Activated B cell treated with CpG ODN at 0.5 μM for 24 hours (primary cell): Measurements from ENCODE around the gene GRK6. TPM values are rescaled to one million over a fixed set of nuclear protein-coding genes. Genes with fewer than 3 reads are reported as not detected.
A peak's percentile ranks its signal among the peaks of the same experiment; 100 is the strongest.

Experiments
- ATAC-seq: fragments of 200-7000 bp; cut with Tn5 transposase; one replicate; pipeline ENCODE4 v1.10.0; 2021; ENCODE audit warnings: low read depth, mild to moderate bottlenecking, moderate library complexity
- CTCF ChIA-PET: fragments of 350-600 bp; sonication (Branson Sonifier 250); formaldehyde crosslinking; loops from one replicate; lab custom pipeline; 2021; ENCODE audit warnings: antibody characterized with exemption; lab: Charles Lee
- POLR2A ChIA-PET: fragments of 350-600 bp; sonication (Branson Sonifier 250); formaldehyde crosslinking; loops from one replicate; lab custom pipeline; 2021; ENCODE audit warnings: antibody characterized with exemption; lab: Charles Lee
- DNase-seq: peaks from one replicate; pipeline ENCODE4 v3.0.0; 2022
- H3K27ac Mint-ChIP-seq: one replicate; pipeline ENCODE4 v1.8.0; 2020; ENCODE audit warnings: mixed read lengths
- H3K27me3 Mint-ChIP-seq: one replicate; pipeline ENCODE4 v1.8.0; 2021; ENCODE audit warnings: mixed read lengths
- H3K36me3 Mint-ChIP-seq: one replicate; pipeline ENCODE4 v1.8.0; 2021; ENCODE audit warnings: low read depth, mixed read lengths
- H3K4me1 Mint-ChIP-seq: one replicate; pipeline ENCODE4 v1.8.0; 2021; ENCODE audit warnings: mixed read lengths
- H3K4me3 Mint-ChIP-seq: one replicate; pipeline ENCODE4 v1.8.0; 2020; ENCODE audit warnings: mild to moderate bottlenecking, mixed read lengths
- H3K9me3 Mint-ChIP-seq: one replicate; pipeline ENCODE4 v1.8.0; 2020; ENCODE audit warnings: mixed read lengths
- intact Hi-C: fragments of 100-400 bp; cut with micrococcal nuclease; formaldehyde crosslinking; loops from one replicate; pipeline ENCODE4 v1.15.1; 2024
- total RNA-seq: library from RNA; stranded (reverse); gene quantifications from 2 replicates; pipeline ENCODE4 v1.2.3, GENCODE V29; 2022
- TF ChIP-seq, protein P1 (sequence below): fragments of 200-600 bp; IDR thresholded peaks from one replicate; pipeline ENCODE4 v1.8.0; 2022; ENCODE audit warnings: antibody characterized with exemption, mild to moderate bottlenecking

GRK6 gene
- total RNA-seq, 1 donor from 2014 or later, result 92.6 TPM

DNA sequence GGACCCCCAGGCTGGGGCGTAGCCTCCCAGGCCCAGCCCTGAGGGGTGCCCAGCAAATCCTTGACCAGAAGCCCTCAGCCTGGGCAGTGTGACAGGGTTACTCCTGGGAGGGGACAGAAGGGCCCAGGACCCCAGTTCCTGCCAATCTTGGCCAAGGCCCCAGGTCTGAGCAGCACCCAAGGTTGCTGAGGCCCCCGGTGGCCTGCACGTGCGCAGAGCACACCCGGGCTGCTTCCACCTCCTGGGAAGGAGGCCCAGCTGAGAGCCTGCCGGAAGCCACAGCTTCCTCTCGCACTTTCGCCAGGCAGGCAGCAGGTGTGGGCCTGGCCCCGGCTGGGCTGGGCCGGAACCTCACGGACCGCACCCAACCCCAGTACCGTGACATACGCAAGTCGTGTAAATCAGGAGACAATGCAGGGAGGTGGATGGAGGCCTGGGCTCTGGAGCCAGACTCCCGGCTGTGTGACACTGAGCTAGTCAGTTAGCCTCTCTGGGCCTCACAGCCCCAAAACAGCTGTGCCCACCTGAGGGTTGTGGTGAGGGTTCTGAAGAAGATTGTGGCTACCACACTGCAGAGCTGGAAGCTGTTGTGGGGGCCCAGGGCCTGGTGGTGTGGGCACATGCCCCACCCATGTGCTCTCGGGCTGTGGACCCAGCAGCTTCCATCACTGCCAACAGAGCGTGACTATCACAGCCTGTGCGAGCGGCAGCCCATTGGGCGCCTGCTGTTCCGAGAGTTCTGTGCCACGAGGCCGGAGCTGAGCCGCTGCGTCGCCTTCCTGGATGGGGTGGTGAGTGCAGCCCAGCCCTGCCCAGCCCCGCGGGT lies 5.1 kb downstream of the GRK6 start:
- peak overlapping the region; percentile 88 for H3K4me3 Mint-ChIP-seq
- no peaks in the 10 kb centered on the region for H3K9me3 Mint-ChIP-seq
- H3K4me1 Mint-ChIP-seq, result peaks cover 70% of the 10 kb centered on the region
- ATAC-seq, result peak; percentile 53
- ChIA-PET CTCF (interaction anchor here (1.3 to 4.9 kb wide), 5 partner anchors 13 to 42 kb away, joined by 3 to 29 read pairs (median 20); partner anchors contain the start of gene PRR7), POLR2A (interaction anchor here (0.9 to 12.5 kb wide), 12 partner anchors 14 to 894 kb away, joined by 3 to 296 read pairs (median 5); partner anchors contain the start of genes DOK3, LMAN2, PDLIM7 and PFN3)
- TF ChIP-seq, protein P1, sequence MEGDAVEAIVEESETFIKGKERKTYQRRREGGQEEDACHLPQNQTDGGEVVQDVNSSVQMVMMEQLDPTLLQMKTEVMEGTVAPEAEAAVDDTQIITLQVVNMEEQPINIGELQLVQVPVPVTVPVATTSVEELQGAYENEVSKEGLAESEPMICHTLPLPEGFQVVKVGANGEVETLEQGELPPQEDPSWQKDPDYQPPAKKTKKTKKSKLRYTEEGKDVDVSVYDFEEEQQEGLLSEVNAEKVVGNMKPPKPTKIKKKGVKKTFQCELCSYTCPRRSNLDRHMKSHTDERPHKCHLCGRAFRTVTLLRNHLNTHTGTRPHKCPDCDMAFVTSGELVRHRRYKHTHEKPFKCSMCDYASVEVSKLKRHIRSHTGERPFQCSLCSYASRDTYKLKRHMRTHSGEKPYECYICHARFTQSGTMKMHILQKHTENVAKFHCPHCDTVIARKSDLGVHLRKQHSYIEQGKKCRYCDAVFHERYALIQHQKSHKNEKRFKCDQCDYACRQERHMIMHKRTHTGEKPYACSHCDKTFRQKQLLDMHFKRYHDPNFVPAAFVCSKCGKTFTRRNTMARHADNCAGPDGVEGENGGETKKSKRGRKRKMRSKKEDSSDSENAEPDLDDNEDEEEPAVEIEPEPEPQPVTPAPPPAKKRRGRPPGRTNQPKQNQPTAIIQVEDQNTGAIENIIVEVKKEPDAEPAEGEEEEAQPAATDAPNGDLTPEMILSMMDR, result no peak
- intact Hi-C loops, result loop anchor here (1.0 kb wide), 4 partner anchors 15 to 41 kb away; partner anchors contain the start of gene PRR7
- peak overlapping the region; percentile 89 for H3K27ac Mint-ChIP-seq
- peak; percentile 73 for DNase-seq
- H3K36me3 Mint-ChIP-seq, result peaks cover 40% of the 10 kb centered on the region
- H3K27me3 Mint-ChIP-seq, result no peaks in the 10 kb centered on the region

DNA sequence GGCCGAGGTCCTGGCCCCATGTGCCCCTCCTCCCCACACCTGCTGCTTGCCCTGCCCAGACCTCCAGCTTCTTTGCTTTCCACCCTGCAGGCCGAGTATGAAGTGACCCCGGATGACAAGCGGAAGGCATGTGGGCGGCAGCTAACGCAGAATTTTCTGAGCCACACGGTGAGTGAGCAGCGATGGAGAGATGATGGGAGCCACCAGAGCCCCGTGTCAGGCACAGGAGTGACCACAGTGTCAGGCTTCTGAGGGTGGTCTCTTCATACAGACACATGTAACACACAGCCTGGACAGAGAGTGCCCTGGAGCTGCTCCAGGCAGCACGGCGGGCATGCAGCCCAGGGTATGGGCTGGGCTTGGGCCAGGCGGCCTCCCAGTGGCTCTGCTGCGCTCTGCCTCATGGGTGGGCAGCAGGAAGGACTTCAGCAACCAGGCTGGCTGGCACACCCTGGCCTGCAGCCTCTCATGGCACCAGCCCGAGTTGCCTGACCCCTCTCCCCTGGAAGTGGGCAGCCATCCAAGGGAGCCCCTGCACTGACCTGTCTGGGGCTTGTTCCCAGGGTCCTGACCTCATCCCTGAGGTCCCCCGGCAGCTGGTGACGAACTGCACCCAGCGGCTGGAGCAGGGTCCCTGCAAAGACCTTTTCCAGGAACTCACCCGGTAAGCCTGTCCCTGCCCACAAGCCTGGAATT lies 5.8 kb downstream of the GRK6 start:
- Mint-ChIP-seq H3K4me3 (peak overlapping the region; percentile 88), H3K36me3 (peaks cover 48% of the 10 kb centered on the region), H3K9me3 (no peaks in the 10 kb centered on the region), H3K27me3 (no peaks in the 10 kb centered on the region), H3K27ac (peak overlapping the region; percentile 89), H3K4me1 (peaks cover 73% of the 10 kb centered on the region)
- intact Hi-C loops, result no loop called here
- TF ChIP-seq, protein P1, result no peak
- POLR2A ChIA-PET, result interaction anchor here (0.6 to 12.5 kb wide), 11 partner anchors 13 to 895 kb away, joined by 3 to 296 read pairs (median 6); partner anchors contain the start of genes DOK3, LMAN2, PDLIM7 and PRR7
- CTCF ChIA-PET, result interaction anchor here (1.3 to 4.9 kb wide), 4 partner anchors 13 to 29 kb away, joined by 4 to 29 read pairs (median 22); partner anchors contain the start of gene PRR7
- ATAC-seq (no peak), DNase-seq (no peak)

DNA sequence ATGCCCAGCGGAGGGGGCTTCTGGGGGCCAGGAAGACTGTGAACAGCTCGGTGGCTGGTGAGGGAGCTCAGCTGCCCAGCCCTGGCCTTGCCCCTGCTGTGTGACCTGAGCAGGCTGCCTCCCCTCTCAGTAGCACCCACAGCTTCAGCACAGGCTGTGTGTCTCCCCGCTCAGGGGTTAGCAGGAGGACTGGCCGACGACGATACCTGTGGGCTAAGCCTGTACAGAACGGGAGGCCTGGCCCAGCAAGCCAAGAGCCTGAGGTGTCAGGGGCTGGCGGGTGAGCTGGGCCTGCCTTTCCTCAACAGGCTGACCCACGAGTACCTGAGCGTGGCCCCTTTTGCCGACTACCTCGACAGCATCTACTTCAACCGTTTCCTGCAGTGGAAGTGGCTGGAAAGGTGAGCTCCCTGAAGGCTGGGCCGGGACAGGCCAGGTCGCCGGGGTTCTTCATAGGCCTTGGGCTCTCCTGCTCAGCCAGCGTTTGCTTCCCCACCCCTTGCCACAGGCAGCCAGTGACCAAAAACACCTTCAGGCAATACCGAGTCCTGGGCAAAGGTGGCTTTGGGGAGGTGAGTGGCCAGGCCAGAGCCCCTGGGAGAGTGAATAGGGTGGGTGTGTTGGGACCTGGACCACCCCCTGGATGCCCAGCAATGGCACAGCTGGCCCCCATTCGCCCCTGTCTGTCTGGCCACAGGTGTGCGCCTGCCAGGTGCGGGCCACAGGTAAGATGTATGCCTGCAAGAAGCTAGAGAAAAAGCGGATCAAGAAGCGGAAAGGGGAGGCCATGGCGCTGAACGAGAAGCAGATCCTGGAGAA lies 6.6 kb downstream of the GRK6 start:
- no peak for DNase-seq

DNA sequence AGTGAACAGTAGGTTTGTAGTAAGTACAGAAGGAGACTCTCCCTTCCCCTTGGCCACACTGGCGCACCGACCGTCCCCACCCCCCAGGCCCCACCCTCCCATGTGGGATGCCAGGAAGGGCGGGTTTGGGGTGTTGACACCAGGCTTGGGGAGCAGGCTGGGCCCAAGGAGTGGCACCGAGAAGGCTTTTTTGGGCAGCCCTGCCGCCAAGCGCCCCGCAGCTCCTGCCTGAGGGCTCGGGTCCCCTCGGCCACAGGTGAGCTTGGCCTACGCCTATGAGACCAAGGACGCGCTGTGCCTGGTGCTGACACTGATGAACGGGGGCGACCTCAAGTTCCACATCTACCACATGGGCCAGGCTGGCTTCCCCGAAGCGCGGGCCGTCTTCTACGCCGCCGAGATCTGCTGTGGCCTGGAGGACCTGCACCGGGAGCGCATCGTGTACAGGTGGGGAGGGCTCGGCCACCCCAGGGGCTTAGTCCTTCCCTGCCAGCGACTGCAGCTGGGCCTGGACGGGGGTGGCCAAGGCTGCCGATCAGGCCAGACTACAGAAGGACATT lies 7.3 kb downstream of the GRK6 start:
- no peak for DNase-seq
- no peaks in the 10 kb centered on the region for H3K9me3 Mint-ChIP-seq
- POLR2A ChIA-PET, result interaction anchor here (1.5 to 12.5 kb wide), 2 partner anchors 7 to 12 kb away, joined by 3 to 296 read pairs; partner anchors contain the start of genes GRK6 and PRR7
- no peak overlapping the region for H3K27ac Mint-ChIP-seq
- CTCF ChIA-PET, result interaction anchor here (1.9 kb wide), 1 partner anchor 20 kb away, joined by 5 read pairs; no protein-coding TSS in a partner anchor
- intact Hi-C loops, result no loop called here
- no peak for ATAC-seq
- H3K4me3 Mint-ChIP-seq, result no peak overlapping the region
- peaks cover 62% of the 10 kb centered on the region for H3K4me1 Mint-ChIP-seq
- peaks cover 62% of the 10 kb centered on the region for H3K36me3 Mint-ChIP-seq
- no peaks in the 10 kb centered on the region for H3K27me3 Mint-ChIP-seq
- TF ChIP-seq, protein P1, result no peak

More for the DNA sequence above, 6.6 kb downstream of the GRK6 start:
- ATAC-seq, result no peak
- Mint-ChIP-seq H3K27me3 (no peaks in the 10 kb centered on the region), H3K36me3 (peaks cover 55% of the 10 kb centered on the region), H3K27ac (peak overlapping the region; percentile 20), H3K4me3 (no peak overlapping the region), H3K9me3 (no peaks in the 10 kb centered on the region), H3K4me1 (peaks cover 65% of the 10 kb centered on the region)
- TF ChIP-seq, protein P1, result no peak
- intact Hi-C loops, result no loop called here
- CTCF ChIA-PET, result interaction anchor here (1.9 to 4.9 kb wide), 2 partner anchors 12 to 21 kb away, joined by 5 to 29 read pairs; partner anchors contain the start of gene PRR7
- POLR2A ChIA-PET, result interaction anchor here (0.6 to 12.5 kb wide), 5 partner anchors 12 to 81 kb away, joined by 3 to 296 read pairs (median 14); partner anchors contain the start of genes LMAN2 and PRR7
